HL-60 (cell line): ENCODE measurements around the gene MDM2.

Source experiments
- DNase-seq, 2 experiments: peaks; one replicate each; pipeline ENCODE4 v3.0.0-alpha.2; 2010 to 2020; ENCODE audit warnings: low read depth in 1 of 2, low spot score in 1 of 2
- H3K27ac ChIP-seq: fragments of 250-450 bp; sonication (Bioruptor Pico); replicated peaks from 2 replicates; pipeline ENCODE4 v1.5.1; 2020; ENCODE audit warnings: mild to moderate bottlenecking, moderate library complexity
- H3K27me3 ChIP-seq: fragments of 250-450 bp; sonication (Bioruptor Pico); 2 replicates; pipeline ENCODE4 v1.5.1; 2021; ENCODE audit warnings: mild to moderate bottlenecking, moderate library complexity; ENCODE audit not compliant: insufficient read depth, poor library complexity, severe bottlenecking
- H3K4me3 ChIP-seq: replicated peaks from 2 replicates; pipeline ENCODE4 v1.5.1; 2011; ENCODE audit warnings: mild to moderate bottlenecking, control low read depth, low read length; ENCODE audit not compliant: insufficient read depth
- GABPA ChIP-seq: IDR thresholded peaks from 2 replicates; pipeline ENCODE4 v1.6.1; 2012; ENCODE audit warnings: low read depth
- POLR2AphosphoS5 ChIP-seq: IDR thresholded peaks from 2 replicates; pipeline ENCODE4 v1.6.1; 2012; ENCODE audit warnings: low read depth
- SPI1 ChIP-seq: IDR thresholded peaks from 2 replicates; pipeline ENCODE4 v1.6.1; 2012; ENCODE audit warnings: low read depth, mild to moderate bottlenecking, borderline replicate concordance
- TF ChIP-seq, protein P1 (sequence below): IDR thresholded peaks from 2 replicates; pipeline ENCODE4 v1.6.1; 2012; ENCODE audit warnings: low read depth; ENCODE audit not compliant: insufficient replicate concordance
- TF ChIP-seq, protein P2 (sequence below): IDR thresholded peaks from one replicate; pipeline ENCODE4 v1.5.1; 2011; ENCODE audit warnings: low read length, control low read depth, inconsistent platforms; ENCODE audit not compliant: insufficient read depth

The MDM2 gene

DNA sequence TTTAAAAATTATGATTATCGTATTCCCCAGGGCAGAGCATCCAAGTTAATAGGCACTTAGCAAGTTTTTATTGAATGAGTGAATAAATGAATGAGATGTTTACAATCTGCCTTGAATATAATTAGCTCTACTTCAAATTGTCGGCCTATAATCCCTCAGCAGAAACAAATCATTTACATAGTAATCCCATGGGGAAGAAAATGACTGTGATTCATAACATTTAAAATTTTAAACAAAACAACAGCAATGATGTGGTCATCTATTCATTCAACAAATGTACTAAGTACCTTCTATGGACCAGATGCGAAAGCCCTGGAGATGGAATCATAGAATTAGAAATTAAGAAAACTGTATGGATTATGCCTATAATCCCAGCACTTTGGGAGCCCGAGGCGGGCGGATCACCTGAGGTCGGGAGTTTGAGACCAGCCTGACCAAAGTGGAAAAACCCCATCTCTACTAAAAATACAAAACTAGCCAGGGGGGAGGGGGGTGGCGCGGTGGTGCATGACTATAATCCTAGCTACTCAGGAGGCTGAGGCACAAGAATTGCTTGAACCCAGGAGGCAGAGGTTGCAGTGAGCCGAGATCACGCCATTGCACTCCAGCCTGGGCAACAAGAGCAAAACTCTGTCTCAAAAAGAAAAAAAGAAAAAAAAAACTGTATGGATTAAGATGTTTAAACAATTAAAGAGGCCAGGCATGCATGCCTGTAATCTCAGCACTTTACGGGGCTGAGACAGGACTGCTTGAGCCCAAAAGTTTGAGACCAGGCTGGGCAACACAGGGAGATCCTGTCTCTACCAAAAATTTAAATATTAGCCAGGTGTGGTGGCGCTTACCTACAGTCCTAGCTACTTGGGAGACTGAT is 17.7 kb upstream of the MDM2 start:
- Histone ChIP-seq H3K27me3 (no peaks in the 10 kb centered on the region), H3K27ac (no peak overlapping the region), H3K4me3 (no peak overlapping the region)
- DNase-seq: no peak
- TF ChIP-seq POLR2AphosphoS5 (no peak), SPI1 (no peak)
- TF ChIP-seq, protein P1, sequence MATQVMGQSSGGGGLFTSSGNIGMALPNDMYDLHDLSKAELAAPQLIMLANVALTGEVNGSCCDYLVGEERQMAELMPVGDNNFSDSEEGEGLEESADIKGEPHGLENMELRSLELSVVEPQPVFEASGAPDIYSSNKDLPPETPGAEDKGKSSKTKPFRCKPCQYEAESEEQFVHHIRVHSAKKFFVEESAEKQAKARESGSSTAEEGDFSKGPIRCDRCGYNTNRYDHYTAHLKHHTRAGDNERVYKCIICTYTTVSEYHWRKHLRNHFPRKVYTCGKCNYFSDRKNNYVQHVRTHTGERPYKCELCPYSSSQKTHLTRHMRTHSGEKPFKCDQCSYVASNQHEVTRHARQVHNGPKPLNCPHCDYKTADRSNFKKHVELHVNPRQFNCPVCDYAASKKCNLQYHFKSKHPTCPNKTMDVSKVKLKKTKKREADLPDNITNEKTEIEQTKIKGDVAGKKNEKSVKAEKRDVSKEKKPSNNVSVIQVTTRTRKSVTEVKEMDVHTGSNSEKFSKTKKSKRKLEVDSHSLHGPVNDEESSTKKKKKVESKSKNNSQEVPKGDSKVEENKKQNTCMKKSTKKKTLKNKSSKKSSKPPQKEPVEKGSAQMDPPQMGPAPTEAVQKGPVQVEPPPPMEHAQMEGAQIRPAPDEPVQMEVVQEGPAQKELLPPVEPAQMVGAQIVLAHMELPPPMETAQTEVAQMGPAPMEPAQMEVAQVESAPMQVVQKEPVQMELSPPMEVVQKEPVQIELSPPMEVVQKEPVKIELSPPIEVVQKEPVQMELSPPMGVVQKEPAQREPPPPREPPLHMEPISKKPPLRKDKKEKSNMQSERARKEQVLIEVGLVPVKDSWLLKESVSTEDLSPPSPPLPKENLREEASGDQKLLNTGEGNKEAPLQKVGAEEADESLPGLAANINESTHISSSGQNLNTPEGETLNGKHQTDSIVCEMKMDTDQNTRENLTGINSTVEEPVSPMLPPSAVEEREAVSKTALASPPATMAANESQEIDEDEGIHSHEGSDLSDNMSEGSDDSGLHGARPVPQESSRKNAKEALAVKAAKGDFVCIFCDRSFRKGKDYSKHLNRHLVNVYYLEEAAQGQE: no peak

DNA sequence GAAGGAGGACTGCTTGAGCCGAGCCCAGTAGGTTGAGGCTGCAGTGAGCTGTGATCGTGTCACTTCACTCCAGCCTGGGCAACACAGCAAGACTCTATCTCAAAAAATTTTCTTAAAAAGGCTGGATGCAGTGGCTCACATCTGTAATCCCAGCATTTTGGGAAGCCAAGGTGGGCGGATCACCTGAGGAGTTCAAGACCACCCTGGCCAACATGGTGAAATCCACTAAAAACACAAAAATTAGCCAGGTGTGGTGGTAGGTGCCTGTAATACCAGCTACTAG is 17.1 kb upstream of the MDM2 start:
- TF ChIP-seq GABPA (no peak), SPI1 (no peak), POLR2AphosphoS5 (no peak)
- TF ChIP-seq, protein P2, sequence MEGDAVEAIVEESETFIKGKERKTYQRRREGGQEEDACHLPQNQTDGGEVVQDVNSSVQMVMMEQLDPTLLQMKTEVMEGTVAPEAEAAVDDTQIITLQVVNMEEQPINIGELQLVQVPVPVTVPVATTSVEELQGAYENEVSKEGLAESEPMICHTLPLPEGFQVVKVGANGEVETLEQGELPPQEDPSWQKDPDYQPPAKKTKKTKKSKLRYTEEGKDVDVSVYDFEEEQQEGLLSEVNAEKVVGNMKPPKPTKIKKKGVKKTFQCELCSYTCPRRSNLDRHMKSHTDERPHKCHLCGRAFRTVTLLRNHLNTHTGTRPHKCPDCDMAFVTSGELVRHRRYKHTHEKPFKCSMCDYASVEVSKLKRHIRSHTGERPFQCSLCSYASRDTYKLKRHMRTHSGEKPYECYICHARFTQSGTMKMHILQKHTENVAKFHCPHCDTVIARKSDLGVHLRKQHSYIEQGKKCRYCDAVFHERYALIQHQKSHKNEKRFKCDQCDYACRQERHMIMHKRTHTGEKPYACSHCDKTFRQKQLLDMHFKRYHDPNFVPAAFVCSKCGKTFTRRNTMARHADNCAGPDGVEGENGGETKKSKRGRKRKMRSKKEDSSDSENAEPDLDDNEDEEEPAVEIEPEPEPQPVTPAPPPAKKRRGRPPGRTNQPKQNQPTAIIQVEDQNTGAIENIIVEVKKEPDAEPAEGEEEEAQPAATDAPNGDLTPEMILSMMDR: no peak
- TF ChIP-seq, protein P1: no peak
- no peak overlapping the region for H3K4me3 ChIP-seq
- no peak overlapping the region for H3K27ac ChIP-seq
- H3K27me3 ChIP-seq: no peaks in the 10 kb centered on the region
- DNase-seq: no peak

DNA sequence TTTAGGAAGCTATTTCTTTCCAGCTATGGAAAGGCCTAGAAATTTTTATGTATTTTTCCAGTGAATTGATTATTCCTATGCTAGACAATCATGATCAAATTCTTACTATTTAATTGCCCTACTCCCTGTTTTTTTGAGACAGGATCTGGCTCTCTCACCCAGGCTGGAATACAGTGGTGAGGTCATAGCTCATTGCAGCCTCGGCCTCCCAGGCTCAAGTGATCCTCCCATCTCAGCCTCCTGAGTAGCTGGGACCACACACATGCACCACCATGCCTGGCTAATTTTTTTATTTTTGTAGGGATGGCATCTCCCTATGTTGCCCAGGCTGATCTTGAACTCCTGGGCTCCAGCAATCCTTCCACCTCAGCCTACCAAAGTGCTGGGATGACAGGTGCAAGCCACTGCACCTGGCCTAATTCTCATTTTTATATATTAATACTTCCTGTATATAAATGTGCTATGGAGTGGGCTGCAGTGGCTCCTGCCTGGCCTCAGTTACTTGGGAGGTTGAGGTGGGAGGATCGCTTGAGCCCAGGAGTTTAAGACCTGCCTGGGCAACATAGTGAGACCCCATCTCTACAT is 16.0 kb upstream of the MDM2 start:
- Histone ChIP-seq H3K4me3 (no peak overlapping the region), H3K27me3 (no peaks in the 10 kb centered on the region), H3K27ac (no peak overlapping the region)
- TF ChIP-seq, protein P1: no peak
- DNase-seq: no peak

DNA sequence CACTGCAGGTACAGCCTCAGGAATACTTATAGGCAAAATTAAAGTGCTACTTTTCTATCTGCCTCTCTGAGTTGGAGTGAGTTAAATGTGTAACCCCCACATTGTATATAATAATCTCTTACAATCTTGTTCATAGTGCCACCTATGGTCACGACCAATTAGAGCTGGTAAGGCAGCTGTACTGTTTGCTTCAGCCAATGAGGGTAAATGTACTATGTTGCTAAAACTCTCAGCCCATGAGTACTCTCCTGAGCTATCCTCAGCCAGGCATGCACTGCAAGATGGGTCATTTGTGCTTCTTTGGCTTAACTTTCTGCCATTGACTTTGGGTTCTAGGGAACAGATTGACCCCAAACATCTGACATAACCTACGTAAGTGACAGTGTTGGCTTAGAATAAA is 15.0 kb upstream of the MDM2 start:
- Histone ChIP-seq H3K27me3 (no peaks in the 10 kb centered on the region), H3K27ac (no peak overlapping the region), H3K4me3 (no peak overlapping the region)
- TF ChIP-seq, protein P2: no peak
- TF ChIP-seq POLR2AphosphoS5: no peak
- DNase-seq: peak in 1 of 2 experiments; percentile 44
